ENCODE results near the gene BCL6B. TPM values are rescaled to one million over a fixed set of nuclear protein-coding genes. Genes with fewer than 3 reads are reported as not detected.
"Not testable (repeated sequence)": the region's sequence is repeated elsewhere in the genome, so short reads cannot be mapped to it uniquely, and the experiment has no call there.

BCL6B gene, protein sequence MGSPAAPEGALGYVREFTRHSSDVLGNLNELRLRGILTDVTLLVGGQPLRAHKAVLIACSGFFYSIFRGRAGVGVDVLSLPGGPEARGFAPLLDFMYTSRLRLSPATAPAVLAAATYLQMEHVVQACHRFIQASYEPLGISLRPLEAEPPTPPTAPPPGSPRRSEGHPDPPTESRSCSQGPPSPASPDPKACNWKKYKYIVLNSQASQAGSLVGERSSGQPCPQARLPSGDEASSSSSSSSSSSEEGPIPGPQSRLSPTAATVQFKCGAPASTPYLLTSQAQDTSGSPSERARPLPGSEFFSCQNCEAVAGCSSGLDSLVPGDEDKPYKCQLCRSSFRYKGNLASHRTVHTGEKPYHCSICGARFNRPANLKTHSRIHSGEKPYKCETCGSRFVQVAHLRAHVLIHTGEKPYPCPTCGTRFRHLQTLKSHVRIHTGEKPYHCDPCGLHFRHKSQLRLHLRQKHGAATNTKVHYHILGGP
- 0.41 and 0.45 TPM in 2 replicates for total RNA-seq (ENCODE audit: low replicate concordance)

DNA sequence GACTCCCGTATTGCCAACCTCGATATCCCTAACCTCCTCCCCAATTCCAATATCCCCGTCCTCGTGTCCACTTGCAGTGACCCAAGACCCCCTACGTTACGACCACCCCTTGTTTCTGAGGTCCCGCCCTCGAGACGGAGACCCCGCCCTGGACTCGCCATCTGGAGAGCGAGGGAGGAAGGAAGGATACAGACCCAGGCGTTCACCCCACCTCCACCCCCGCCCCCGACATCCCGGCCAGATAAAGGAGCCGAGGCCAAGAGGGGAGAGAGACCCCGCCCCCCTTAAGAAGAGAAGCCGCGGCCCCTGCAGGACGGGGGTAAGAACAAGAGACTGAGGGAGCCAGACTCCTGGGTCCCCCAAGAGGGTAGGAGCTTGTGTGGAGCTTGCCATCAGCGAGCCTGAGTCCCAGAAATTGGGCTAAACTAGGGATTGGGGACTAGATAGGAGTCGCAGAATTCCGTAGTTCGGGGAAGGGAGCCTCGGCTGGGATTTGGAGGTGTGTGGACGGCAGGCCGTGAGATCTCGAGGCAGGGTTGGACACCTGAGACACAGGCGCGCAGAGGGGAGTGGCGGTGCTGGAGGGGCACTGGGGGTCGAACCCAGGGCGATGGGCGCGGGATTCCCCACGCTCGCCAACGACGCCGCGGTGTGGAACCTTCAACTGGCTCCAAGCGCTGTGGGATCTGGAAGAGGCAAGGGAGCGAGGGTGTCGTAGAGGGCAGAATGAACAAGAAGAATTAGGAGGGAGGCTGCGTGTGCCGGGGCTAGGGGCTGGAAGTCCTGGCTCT is at the start of gene BCL6B:
BCL6B (plus strand) TSS at position 270 of the 791 bp plus-strand sequence. CDS start 622 bp downstream, outside the sequence.
- TF ChIP-seq, protein P1, sequence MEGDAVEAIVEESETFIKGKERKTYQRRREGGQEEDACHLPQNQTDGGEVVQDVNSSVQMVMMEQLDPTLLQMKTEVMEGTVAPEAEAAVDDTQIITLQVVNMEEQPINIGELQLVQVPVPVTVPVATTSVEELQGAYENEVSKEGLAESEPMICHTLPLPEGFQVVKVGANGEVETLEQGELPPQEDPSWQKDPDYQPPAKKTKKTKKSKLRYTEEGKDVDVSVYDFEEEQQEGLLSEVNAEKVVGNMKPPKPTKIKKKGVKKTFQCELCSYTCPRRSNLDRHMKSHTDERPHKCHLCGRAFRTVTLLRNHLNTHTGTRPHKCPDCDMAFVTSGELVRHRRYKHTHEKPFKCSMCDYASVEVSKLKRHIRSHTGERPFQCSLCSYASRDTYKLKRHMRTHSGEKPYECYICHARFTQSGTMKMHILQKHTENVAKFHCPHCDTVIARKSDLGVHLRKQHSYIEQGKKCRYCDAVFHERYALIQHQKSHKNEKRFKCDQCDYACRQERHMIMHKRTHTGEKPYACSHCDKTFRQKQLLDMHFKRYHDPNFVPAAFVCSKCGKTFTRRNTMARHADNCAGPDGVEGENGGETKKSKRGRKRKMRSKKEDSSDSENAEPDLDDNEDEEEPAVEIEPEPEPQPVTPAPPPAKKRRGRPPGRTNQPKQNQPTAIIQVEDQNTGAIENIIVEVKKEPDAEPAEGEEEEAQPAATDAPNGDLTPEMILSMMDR (IDR thresholded peaks at IDR 0.05; ENCODE audit: insufficient read depth, low read length): no peak
- no peak for DNase-seq (ENCODE audit: low read depth)

DNA sequence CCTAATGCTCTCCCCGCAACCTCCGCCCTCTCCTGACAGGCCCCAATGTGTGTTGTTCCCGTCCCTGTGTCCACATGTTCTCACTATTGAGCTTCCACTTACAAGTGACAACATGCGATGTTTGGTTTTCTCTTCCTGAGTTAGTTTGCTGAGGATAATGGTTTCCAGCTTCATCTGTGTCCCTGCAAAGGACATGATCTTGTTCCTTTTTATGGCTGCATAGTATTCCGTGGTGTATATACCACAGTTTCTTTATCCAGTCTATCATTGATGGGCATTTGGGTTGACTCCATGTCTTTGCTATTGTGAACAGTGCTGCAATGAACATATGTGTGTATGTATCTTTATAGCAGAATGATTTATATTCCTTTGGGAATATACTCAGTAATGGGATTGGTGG is 43.4 kb upstream of the BCL6B start:
- not testable (repeated sequence) for DNase-seq (ENCODE audit: low read depth); H3K4me3 ChIP-seq (ENCODE audit: low read depth, low read length)

More for the DNA sequence above, at the start of gene BCL6B:
- peak within 1 kb of the TSS; percentile 46 for H3K4me3 ChIP-seq (ENCODE audit: low read depth, low read length)

DNA sequence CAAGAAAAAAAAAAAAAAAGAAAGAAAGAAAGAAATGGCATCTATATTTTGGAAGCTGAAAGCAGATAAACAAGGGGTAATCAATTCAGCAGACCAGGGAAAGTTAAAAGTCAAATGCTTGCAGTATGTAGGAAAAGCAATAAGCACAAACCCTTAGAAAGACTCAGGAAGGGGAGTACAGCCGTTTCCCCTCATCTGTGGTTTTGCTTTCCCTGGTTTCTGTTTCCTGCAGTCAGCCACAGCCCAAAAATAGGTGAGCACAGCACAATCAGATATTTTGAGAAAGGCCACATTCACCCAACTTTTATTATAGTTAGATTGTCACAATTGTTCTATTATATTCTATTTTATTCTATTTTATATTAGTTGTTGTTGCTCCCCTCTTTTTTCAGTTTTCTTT is 41.4 kb upstream of the BCL6B start:
- TF ChIP-seq, protein P1 (IDR thresholded peaks at IDR 0.05; ENCODE audit: insufficient read depth, low read length): no peak
- DNase-seq (ENCODE audit: low read depth): no peak
- no peak overlapping the region for H3K4me3 ChIP-seq (ENCODE audit: low read depth, low read length)

DNA sequence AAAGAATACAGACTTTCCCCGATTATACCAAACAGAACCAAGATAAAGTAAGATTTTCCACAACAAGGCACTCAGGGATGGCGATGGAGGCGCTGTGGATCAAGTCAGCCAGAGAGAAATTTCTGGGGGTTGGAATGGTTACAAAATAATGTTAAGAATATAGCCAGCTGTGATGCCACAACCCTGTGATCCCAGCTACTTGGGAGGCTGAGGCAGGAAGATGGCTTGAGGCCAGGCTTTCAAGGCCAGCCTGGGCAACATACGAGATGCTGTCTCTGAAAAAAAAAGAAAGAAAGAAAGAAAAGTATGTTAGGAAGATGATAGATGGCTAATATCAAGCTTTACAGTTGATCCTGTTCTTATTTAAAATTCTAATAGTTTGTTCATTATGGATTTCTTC is 37.6 kb upstream of the BCL6B start:
- no peak for DNase-seq (ENCODE audit: low read depth)
- H3K4me3 ChIP-seq (ENCODE audit: low read depth, low read length): no peak overlapping the region
- TF ChIP-seq, protein P1 (IDR thresholded peaks at IDR 0.05; ENCODE audit: insufficient read depth, low read length): no peak

DNA sequence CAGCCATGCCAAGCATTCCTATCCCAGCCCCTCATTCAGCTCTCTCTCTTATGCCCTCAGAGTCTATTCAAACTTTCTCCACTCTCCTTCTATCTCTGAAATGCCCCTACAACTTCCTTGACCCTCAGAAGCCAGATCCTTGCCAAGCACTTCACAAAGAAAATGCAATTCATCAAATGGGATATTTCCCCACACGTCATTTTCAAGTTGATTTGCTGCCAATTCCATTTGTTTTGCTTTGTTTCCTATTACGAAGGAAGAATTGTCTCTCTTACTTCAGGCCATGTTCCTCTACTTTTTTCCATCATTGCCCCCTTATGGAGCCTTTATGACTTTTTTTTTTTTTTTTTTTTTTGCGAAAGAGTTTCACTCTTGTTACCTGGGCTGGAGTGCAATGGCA is 36.2 kb upstream of the BCL6B start:
- peak; percentile 9 for DNase-seq (ENCODE audit: low read depth)
- TF ChIP-seq, protein P1 (IDR thresholded peaks at IDR 0.05; ENCODE audit: insufficient read depth, low read length): no peak
- no peak overlapping the region for H3K4me3 ChIP-seq (ENCODE audit: low read depth, low read length)

DNA sequence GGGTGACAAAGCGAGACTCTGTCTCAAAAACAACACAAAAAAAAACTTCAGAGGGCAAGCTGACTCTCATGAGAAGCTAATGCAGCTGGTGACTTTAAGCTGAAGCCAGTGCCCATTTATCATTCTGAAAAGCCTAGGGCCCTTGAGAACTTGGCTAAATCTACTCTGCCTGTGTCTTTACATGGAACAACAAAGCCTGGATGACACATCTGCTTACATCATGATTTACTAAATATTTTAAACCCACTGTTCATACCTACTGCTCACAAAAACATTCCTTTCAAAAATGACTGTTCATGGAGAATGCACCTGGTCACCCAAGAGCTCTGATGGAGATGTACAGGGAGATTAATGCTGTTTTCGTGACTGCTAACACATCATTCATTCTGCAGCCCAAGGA is 33.1 kb upstream of the BCL6B start:
- TF ChIP-seq, protein P1 (IDR thresholded peaks at IDR 0.05; ENCODE audit: insufficient read depth, low read length): no peak
- no peak overlapping the region for H3K4me3 ChIP-seq (ENCODE audit: low read depth, low read length)
- DNase-seq (ENCODE audit: low read depth): no peak

DNA sequence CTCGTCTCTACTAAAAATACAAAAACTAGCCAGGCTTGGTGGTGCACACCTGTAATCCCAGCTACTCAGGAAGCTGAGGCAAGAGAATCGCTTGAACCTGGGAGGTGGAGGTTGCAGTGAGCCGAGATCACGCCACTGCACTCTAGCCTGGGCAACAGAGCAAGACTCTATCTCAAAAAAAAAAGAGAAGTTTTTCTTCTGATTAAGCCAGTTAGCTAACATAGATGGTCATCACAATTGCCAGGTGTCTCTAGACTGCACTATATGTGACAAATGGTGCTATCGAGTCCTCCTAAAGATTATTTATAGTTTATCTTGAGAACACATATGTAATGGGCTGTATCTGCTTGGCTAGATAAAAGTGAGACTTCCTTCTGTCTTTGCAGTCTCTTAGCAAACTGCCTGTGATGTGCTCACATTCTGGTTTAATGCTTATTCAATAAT is 29.2 kb upstream of the BCL6B start:
- H3K4me3 ChIP-seq (ENCODE audit: low read depth, low read length); DNase-seq (ENCODE audit: low read depth): not testable (repeated sequence)
